ENCODE data around the gene TRPM4. TPM values are rescaled to one million over a fixed set of nuclear protein-coding genes. Genes with fewer than 3 reads are reported as not detected.

The TRPM4 gene
- polyA plus RNA-seq, 1 experiment: 17.6 TPM

- no peak for DNase-seq (ENCODE audit: low read depth)
- ChIA-PET POLR2A (no interaction called here), CTCF (interaction anchor here (0.8 to 4.0 kb wide), 3 partner anchors 17 to 26 kb away, joined by 4 to 18 read pairs (median 4); no protein-coding TSS in a partner anchor)
- Histone ChIP-seq H3K4me3 (ENCODE audit: low read depth, low read length) (no peak overlapping the region), H3K36me3 (ENCODE audit: control insufficient read depth, insufficient read depth, low read length) (no peaks in the 10 kb centered on the region), H3K27me3 (ENCODE audit: control insufficient read depth, insufficient read depth, low read length) (peaks cover 2% of the 10 kb centered on the region; the same call in 1 of the 2 replicates)
- no peak for TF ChIP-seq CTCF (IDR thresholded peaks at IDR 0.05; ENCODE audit: insufficient read depth, low read depth, low read length)
Observed at GRCh38 chr19:49243129-49243528, 85.5 kb downstream of the TRPM4 start.

- Histone ChIP-seq H3K4me3 (ENCODE audit: low read depth, low read length) (no peak overlapping the region), H3K27me3 (ENCODE audit: control insufficient read depth, insufficient read depth, low read length) (peaks cover 2% of the 10 kb centered on the region; the same call in 1 of the 2 replicates), H3K36me3 (ENCODE audit: control insufficient read depth, insufficient read depth, low read length) (no peaks in the 10 kb centered on the region)
- DNase-seq (ENCODE audit: low read depth): no peak
- ChIA-PET POLR2A (no interaction called here), CTCF (interaction anchor here (0.8 to 4.0 kb wide), 3 partner anchors 17 to 27 kb away, joined by 4 to 18 read pairs (median 4); no protein-coding TSS in a partner anchor)
- no peak for TF ChIP-seq CTCF (IDR thresholded peaks at IDR 0.05; ENCODE audit: insufficient read depth, low read depth, low read length)
Observed at GRCh38 chr19:49243726-49244125, 86.1 kb downstream of the TRPM4 start.

GRCh38 chr19:49244256-49244655 lies 86.7 kb downstream of the TRPM4 start:
- Histone ChIP-seq H3K4me3 (ENCODE audit: low read depth, low read length) (no peak overlapping the region), H3K36me3 (ENCODE audit: control insufficient read depth, insufficient read depth, low read length) (no peaks in the 10 kb centered on the region), H3K27me3 (ENCODE audit: control insufficient read depth, insufficient read depth, low read length) (peaks cover 2% of the 10 kb centered on the region; the same call in 1 of the 2 replicates)
- no peak for TF ChIP-seq CTCF (IDR thresholded peaks at IDR 0.05; ENCODE audit: insufficient read depth, low read depth, low read length)
- ChIA-PET CTCF (interaction anchor here (0.8 to 4.0 kb wide), 3 partner anchors 18 to 27 kb away, joined by 4 to 18 read pairs (median 4); no protein-coding TSS in a partner anchor), POLR2A (no interaction called here)
- no peak for DNase-seq (ENCODE audit: low read depth)

- Histone ChIP-seq H3K36me3 (ENCODE audit: control insufficient read depth, insufficient read depth, low read length) (no peaks in the 10 kb centered on the region), H3K27me3 (ENCODE audit: control insufficient read depth, insufficient read depth, low read length) (no peaks in the 10 kb centered on the region), H3K4me3 (ENCODE audit: low read depth, low read length) (no peak overlapping the region)
- POLR2A ChIA-PET: no interaction called here
- CTCF ChIA-PET: no interaction called here
- TF ChIP-seq CTCF (IDR thresholded peaks at IDR 0.05; ENCODE audit: insufficient read depth, low read depth, low read length): no peak
- DNase-seq (ENCODE audit: low read depth): no peak
Observed at GRCh38 chr19:49247676-49248075, 90.1 kb downstream of the TRPM4 start.

GRCh38 chr19:49249933-49250332 lies 92.3 kb downstream of the TRPM4 start:
- H3K36me3 ChIP-seq (ENCODE audit: control insufficient read depth, insufficient read depth, low read length): no peaks in the 10 kb centered on the region
- CTCF ChIA-PET: interaction anchor here (0.5 to 2.3 kb wide), 6 partner anchors 9 to 145 kb away, joined by 3 to 8 read pairs (median 4); no protein-coding TSS in a partner anchor
- no peak overlapping the region for H3K4me3 ChIP-seq (ENCODE audit: low read depth, low read length)
- no peak for TF ChIP-seq CTCF (IDR thresholded peaks at IDR 0.05; ENCODE audit: insufficient read depth, low read depth, low read length)
- H3K27me3 ChIP-seq (ENCODE audit: control insufficient read depth, insufficient read depth, low read length): no peaks in the 10 kb centered on the region
- POLR2A ChIA-PET: no interaction called here
- no peak for DNase-seq (ENCODE audit: low read depth)

Data from BJ (cell line).